Activated CD4-positive, alpha-beta T cell treated with anti-CD3 and anti-CD28 coated beads, Interleukin-2, Interleukin-6, amounts not matched to agents 100 ng/mL and 50 ng/mL, durations not matched to agents 16 hours and 8 hours (primary cell): Measurements from ENCODE around the gene OR2T2.
"Not testable (repeated sequence)": the region's sequence is repeated elsewhere in the genome, so short reads cannot be mapped to it uniquely, and the experiment has no call there.

Source experiments
- DNase-seq: peaks from one replicate; pipeline ENCODE4 v3.0.0-alpha.2; 2020

The OR2T2 gene

DNA sequence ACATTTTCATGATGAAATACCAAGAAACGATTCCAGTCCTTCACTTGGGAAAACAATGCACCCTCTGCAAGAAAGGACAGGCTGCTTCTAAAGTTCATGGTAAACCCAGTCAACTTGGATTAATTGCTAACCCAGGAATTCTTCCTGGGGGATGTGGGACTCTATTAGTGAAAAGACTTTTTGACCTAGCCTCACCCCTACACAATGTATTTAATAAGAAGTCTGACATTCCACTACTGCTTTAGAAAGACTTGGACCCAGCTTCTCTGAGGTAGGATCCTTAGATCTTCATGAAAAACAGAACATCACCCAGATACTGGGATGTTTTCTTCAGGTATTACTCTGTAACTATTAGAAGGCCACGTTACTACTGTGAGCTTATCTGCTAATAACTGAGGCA lies at the start of gene OR2T2:
OR2T2 (plus strand) TSS at position 239 of the 400 bp plus-strand sequence. CDS start 7,161 bp downstream, outside the sequence.
- DNase-seq, result not testable (repeated sequence)

DNA sequence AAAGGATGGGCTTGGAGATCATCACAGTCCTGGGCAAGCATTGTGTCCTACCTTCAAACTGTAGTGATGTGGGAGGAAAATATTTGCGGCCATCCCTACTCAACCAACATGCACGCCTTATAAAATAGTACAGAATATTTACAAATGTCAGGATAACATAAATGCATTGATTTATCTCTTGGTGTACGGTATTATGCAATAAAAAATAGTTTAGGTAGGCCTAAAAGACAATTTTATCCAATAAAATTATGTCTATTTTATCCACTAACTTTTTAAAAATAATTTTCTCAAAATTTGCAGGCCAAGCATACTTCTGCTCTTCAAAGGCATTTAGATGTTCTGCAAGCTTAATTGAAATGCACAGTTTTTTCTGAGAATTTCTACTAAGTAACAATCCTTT lies 42.7 kb upstream of the OR2T2 start, which contains the start of gene OR2T1:
OR2T1 (plus strand) TSS at position 301 of the 400 bp plus-strand sequence. CDS start 3,100 bp downstream, outside the sequence.
- DNase-seq, result no peak

DNA sequence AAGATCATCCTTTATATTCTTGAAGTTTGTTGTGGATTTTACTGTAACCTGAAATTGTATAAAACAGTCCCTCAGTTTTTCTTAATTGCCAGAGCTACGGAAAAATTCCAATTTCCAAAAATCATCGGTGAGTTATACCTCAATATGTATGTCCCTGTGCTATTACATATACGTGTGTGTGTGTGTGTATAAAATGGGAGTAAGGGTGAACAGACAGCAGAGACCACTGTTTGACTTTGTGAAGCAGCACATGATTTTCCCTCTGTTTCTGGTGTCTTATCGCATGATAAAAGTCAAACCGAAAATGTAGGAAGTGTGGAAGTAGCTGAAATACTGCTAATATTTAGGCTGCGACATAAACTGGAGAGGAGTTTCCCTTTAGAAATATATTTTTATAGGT lies 41.4 kb upstream of the OR2T2 start:
- no peak for DNase-seq

DNA sequence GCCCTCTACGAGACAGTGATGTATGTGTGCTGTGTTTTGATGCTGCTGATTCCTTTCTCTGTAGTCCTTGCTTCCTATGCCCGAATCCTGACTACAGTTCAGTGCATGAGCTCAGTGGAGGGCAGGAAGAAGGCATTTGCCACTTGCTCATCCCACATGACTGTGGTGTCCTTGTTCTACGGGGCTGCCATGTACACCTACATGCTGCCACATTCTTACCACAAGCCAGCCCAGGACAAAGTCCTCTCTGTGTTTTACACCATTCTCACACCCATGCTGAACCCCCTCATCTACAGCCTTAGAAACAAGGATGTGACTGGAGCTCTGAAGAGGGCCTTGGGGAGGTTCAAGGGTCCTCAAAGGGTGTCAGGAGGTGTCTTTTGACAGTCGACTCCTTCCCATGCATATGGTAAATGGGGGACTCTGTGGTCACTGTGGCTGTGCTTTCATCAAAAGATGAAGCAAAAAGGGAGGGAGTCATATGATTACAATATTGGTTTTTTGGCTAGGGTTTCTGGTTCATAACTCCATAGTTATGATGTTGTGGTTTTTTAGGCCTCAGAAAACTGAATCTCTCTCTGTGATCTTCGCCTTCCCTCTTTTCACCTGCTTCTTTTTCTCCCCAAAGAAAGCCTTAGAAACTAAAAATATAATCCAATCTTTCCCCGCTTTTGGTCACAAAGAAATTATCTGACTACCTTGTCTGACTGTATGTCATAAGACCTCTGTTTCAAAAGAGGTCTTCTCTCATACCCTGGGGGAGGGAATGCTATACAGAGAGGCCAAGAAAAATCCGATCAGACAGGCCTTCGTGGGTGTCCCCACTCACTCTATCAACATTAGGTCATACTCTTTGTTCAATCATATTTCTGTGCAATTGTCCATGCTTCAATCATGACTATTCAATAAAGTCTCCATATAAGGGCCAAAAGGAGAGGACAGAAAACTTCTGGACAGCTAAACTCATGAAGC lies 38.4 kb upstream of the OR2T2 start:
- peak; percentile 4 for DNase-seq

DNA sequence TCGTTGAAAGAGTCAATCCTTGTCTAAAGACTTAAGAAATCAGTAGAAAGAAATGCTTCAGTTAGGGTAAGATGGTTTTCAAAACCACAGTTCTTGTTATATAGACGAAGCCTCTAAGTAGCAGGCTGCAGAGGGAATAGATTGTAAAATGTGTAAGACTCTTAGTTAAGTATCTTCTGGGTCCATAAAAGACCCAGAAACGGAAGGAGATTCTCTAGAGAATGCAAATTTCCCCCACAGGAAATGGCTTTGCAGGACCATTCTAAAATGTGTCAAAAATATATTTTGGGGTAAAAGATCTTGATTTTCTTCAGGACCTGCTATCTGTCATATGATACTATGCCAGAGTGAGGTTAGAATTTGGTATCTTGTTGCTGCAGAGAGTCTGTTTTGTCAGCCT lies 29.2 kb upstream of the OR2T2 start:
- DNase-seq, result no peak

- no peak for DNase-seq
Observed at GRCh38 chr1:248417854-248418253, 27.6 kb upstream of the OR2T2 start.

- DNase-seq, result no peak
Observed at GRCh38 chr1:248421384-248421783, 24.1 kb upstream of the OR2T2 start.

DNA sequence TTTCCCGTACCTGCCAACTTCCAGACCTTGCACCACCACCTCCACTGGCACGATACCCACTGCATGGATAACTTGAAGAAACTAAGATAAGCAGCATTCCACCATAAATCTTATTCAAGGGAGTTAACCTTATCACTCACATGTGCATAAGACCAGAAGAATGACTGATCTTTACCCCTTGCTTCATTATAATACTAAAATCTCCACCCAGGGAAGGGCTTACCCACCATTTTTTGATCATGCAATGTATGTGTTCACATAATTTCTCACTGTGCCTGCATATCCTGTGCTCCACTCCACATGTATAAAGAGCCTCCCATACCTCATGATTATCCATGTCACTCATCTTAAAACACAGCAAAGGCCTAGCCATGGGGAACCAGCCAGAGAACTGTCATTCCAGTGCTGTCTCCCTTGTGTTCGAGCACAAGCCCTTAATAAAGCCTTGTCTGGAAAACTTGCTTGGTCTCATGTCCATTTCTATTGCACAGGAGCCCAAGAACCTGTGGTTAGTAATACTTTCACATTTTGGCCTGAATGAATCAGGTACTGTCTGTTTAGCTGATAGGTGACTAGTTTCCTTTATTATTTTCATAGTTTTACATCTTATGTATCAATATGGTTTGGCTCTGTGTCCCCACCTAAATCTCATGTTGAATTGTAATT lies 17.8 kb upstream of the OR2T2 start:
- not testable (repeated sequence) for DNase-seq

DNA sequence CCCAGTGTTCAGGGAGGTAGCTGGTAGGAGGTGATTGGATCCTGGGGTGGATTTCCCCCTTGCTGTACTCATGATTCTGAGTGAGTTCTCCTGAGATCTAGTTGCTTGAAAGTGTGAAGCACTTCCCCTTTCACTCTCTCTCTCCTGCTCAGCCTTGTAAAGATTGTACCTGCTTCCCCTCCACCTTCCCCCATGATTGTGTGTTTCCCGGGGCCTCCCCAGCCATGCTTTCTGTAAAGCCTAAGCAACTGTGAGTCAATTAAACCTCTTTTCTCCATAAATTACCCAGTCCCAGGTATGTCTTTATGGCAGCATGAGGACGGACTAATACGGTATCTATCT lies 17.3 kb upstream of the OR2T2 start:
- not testable (repeated sequence) for DNase-seq

DNA sequence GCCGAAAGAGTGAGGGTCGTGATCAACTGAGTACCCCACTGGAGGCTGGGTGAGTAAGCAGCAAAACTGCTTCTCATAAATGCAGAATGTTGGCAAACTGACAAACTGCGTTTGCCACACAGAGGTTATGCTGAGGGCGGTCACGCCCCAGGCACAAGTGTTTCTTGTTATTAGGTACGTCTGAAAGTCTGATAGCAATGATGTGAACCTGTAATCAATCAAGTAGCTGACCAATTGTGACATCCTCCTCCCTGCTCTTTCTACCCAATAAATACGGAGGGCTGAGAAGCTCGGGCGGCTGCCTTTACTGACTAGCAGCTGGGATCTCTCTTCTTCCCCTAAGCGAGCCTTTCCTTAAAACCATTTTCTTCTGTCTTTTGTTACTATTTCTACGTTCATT lies 13.8 kb upstream of the OR2T2 start:
- DNase-seq, result not testable (repeated sequence)

- not testable (repeated sequence) for DNase-seq
Observed at GRCh38 chr1:248432201-248432600, 13.2 kb upstream of the OR2T2 start.

- not testable (repeated sequence) for DNase-seq
Observed at GRCh38 chr1:248433811-248434415, 11.5 kb upstream of the OR2T2 start.

GRCh38 chr1:248434913-248435312 lies 10.5 kb upstream of the OR2T2 start:
- not testable (repeated sequence) for DNase-seq

GRCh38 chr1:248436303-248436702 lies 9.1 kb upstream of the OR2T2 start:
- DNase-seq, result not testable (repeated sequence)

DNA sequence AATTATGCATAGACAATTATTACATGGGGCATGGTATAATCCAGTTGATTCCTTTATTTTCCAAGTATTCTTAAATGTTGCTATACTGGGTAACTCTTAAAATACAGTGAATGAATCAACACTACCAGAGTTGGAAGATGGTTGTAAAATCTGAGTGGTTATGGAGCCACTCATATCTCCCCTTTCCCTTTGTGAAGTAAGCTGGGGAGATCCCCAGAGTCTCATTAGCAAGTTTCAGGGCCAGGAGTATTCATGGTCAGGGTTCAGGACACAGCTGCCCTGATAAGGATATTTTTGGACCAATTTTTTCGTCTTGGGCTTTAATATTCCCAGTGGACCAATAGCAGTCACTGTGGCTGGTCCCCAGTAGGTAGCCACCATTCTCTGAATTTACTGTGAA lies 6.8 kb upstream of the OR2T2 start:
- not testable (repeated sequence) for DNase-seq

DNA sequence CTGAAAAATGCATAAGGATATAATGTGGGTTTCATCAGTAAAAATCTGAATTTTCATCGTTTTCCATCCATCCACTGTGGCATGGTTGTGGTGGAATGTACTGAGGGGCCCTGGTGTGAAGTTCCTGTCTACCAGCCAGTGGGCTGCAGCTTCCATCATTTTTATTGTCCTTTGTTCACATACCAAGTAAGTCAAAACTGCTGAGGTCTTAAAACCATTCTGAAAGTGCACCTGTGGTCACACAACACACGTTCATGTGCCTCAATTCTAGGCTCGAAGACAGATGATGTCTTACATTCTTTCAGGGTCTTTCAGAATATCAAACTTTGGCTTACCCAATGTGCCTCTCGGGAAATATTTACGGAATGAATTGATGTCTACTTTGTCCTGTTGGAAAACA lies 6.2 kb upstream of the OR2T2 start:
- not testable (repeated sequence) for DNase-seq

DNA sequence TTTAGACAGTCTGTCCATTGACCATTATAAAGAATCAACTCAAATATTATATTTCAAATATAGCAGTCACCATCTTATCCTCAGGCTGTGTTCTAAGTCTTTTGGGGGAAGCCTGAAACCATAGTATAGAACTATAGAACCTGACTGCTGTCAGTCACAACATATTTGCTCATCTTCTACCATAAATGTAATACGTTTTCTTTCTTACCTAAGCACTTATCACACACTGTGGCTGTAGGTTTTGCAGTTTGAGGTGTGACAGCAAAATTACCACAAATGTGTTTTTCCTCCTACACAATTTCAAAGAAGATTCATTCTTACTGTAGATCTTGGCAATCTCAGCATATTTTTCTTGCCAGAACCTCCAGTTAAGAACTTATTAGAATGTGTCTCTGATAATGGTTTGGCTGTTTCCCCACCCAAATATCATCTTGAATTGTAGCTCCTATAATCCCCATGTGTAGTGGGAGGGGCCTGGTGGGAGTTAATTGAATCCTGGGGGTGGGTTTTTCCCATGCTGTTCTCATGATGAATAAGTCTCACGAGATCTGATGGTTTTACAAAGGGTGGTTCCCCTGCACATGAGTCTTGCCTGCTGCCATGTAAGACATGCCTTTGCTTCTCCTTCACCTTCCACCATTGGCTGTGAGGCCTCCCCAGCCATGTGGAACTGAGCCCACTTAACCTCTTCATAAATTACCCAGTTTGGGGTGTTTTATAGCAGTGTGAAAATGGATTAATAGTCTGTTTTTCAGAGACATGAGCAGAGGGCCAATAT lies 2.7 kb upstream of the OR2T2 start:
- DNase-seq, result not testable (repeated sequence)

DNA sequence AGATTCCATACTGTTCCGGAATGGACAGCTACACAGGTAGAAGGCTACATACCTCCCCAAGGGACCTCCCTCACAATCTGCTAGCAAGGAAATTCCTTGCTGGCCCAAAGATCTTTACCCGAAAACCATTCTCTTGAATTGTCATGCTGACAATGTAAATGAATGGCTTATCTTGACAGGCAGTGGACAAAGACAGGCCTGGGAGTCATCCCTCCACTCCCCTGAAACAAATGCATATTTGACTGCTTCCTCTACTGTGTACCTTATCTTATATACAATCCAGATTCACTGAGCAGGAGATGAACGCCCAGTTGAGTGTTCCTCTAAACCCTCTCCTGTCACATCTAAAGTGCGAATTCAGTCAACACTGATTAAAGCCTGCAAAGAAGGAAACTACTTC lies 834 bp upstream of the OR2T2 start:
- DNase-seq, result not testable (repeated sequence)

DNA sequence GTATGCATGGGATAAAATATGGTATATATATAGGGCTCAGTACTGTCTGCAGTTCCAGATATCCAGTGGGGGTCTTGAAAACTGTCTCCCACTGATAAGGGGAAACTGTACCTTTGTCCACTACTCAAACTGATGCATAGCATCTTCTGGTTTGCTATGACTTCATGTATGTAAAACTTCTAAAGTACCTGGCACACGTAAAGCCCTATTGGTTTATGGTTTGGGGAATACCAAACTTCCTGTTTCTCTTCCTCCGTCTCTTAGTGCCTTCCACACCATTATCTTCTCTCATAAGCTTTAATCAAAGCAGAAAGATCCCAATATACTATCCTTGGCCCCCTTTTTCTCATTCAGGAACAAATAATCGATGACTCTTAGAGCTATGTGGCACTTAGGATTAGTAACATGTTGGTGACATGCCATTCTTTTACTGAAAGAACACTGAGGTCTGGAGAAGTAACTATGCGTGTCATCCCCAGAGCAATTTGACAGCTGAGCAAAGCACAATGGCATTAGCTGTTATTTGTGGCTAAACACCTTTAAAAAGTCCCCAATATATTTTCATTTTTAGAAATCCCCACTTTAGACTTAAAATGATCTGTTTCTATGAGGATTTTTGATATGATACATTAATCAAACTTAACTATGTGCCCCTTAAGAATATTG lies 3.1 kb downstream of the OR2T2 start:
- DNase-seq, result not testable (repeated sequence)

GRCh38 chr1:248449821-248450465 lies 4.5 kb downstream of the OR2T2 start:
- DNase-seq, result not testable (repeated sequence)

DNA sequence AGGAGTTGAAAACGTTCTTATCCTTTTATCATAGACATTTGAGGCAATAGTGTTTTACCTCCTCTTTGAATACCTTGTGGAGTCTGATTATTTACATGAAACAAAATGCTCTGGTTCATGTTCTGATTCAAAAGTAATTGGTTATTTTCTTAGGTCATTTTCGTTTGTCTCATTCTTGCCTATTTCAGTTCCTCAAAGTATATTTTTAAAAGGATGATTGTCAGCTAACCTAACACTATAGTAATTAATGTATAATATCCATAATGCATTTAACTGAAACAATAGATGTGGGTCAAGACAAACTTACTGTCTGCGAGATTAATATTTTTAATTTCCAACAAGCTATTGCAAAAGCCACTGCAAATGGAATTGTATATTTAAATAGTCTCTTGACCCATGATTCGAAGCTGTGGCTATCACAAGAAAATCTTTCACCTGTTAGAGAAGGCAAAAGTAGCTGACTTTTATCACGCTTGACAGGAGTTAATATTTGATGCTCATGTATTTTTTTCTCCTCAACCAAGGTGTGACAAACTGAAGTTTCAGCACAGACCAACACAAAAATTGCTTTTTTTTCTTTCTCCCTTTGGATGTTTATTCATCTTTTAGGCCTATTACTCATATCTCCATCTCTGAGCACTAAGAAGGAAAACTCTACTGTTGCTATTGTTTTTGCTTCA lies 5.2 kb downstream of the OR2T2 start:
- not testable (repeated sequence) for DNase-seq
